ENCODE measurements around the gene SPSB2.
"Not testable (repeated sequence)": the region's sequence is repeated elsewhere in the genome, so short reads cannot be mapped to it uniquely, and the experiment has no call there.

SPSB2 gene

GRCh38 chr12:6873094-6874014 is at the start of gene SPSB2:
Gene SPSB2, minus strand, starts transcription at chr12:6873303. Its CDS starts 402 bp downstream, at chr12:6872901.
- in situ Hi-C loops (cut with MboI; ENCODE audit: low sequenced_read_pairs) = no loop called here

GRCh38 chr12:6921996-6922946 is 49.2 kb upstream of the SPSB2 start:
- in situ Hi-C loops (cut with MboI; ENCODE audit: low sequenced_read_pairs) = no loop called here

- in situ Hi-C loops (cut with MboI; ENCODE audit: low sequenced_read_pairs) = no loop called here
Measured at GRCh38 chr12:6921539-6921938, 48.4 kb upstream of the SPSB2 start.

- in situ Hi-C loops (cut with MboI; ENCODE audit: low sequenced_read_pairs) = no loop called here
Measured at GRCh38 chr12:6919588-6919987, 46.5 kb upstream of the SPSB2 start.

GRCh38 chr12:6917491-6918231 is 44.6 kb upstream of the SPSB2 start:
- in situ Hi-C loops (cut with MboI; ENCODE audit: low sequenced_read_pairs) = no loop called here

- in situ Hi-C loops (cut with MboI; ENCODE audit: low sequenced_read_pairs) = no loop called here
Measured at GRCh38 chr12:6916426-6917200, 43.5 kb upstream of the SPSB2 start.

GRCh38 chr12:6915789-6916285 is 42.7 kb upstream of the SPSB2 start:
- in situ Hi-C loops (cut with MboI; ENCODE audit: low sequenced_read_pairs) = no loop called here

GRCh38 chr12:6914947-6915788 is 42.1 kb upstream of the SPSB2 start:
- in situ Hi-C loops (cut with MboI; ENCODE audit: low sequenced_read_pairs) = no loop called here

- in situ Hi-C loops (cut with MboI; ENCODE audit: low sequenced_read_pairs) = no loop called here
Measured at GRCh38 chr12:6914246-6914946, 41.3 kb upstream of the SPSB2 start, which contains the start of gene ENO2. Gene ENO2, plus strand, starts transcription at chr12:6914580. Its CDS starts 1,253 bp downstream, at chr12:6915833.

GRCh38 chr12:6912164-6912935 is 39.2 kb upstream of the SPSB2 start:
- in situ Hi-C loops (cut with MboI; ENCODE audit: low sequenced_read_pairs) = no loop called here

- in situ Hi-C loops (cut with MboI; ENCODE audit: low sequenced_read_pairs) = no loop called here
Measured at GRCh38 chr12:6909421-6910145, 36.5 kb upstream of the SPSB2 start.

GRCh38 chr12:6908141-6908540 is 35.0 kb upstream of the SPSB2 start:
- in situ Hi-C loops (cut with MboI; ENCODE audit: low sequenced_read_pairs) = not testable (repeated sequence)

GRCh38 chr12:6905414-6906040 is 32.4 kb upstream of the SPSB2 start:
- in situ Hi-C loops (cut with MboI; ENCODE audit: low sequenced_read_pairs) = no loop called here

- in situ Hi-C loops (cut with MboI; ENCODE audit: low sequenced_read_pairs) = no loop called here
Measured at GRCh38 chr12:6904280-6905276, 31.5 kb upstream of the SPSB2 start, which contains the start of gene LRRC23. Gene LRRC23, plus strand, starts transcription at chr12:6904822. Its CDS starts 812 bp downstream, at chr12:6905634.

GRCh38 chr12:6903722-6904121 is 30.6 kb upstream of the SPSB2 start:
- in situ Hi-C loops (cut with MboI; ENCODE audit: low sequenced_read_pairs) = no loop called here
